ENCODE measurements around the gene BAHCC1.
A peak's percentile ranks its signal among the peaks of the same experiment; 100 is the strongest.

Gene BAHCC1

DNA sequence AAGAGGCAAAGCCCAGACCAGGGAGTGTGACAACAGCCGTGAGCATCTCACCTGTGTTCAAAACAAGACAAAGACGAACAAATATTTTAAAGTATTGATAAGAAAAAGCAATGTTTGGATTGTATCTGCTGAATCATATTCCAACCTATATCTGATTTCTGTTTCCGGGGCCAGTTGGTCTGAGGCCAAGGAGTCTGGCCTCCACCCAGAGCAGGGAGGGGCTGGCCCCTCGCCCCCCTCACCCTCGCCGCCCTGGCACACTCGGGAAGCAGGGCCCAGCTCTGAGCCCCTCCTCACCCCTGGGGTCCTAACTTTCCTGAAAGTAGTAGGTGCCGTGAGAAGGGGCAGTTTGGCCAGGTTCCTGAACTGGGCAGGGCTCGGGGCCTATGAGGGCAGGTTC is 69.3 kb downstream of the BAHCC1 start:
- DNase-seq, result no peak

DNA sequence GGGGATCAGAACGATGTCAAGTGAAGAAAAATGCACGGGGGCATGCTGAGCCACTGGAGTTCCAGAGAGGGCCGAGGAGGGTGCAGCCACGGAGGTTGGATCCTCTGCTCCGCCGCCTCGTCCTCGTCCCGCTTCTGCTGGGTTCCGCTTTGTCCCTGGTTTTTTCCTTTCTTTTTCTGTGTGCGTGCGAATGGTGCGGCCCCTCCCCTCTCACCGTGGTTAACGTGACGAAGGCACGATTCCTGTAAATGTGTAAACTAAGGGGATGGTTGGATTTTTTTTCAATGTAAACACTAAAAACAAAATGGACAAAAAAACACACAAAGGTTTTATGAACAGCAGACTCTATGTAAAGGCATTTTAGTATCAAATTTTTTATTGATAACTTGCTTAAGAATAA is 70.7 kb downstream of the BAHCC1 start:
- DNase-seq, result no peak

DNA sequence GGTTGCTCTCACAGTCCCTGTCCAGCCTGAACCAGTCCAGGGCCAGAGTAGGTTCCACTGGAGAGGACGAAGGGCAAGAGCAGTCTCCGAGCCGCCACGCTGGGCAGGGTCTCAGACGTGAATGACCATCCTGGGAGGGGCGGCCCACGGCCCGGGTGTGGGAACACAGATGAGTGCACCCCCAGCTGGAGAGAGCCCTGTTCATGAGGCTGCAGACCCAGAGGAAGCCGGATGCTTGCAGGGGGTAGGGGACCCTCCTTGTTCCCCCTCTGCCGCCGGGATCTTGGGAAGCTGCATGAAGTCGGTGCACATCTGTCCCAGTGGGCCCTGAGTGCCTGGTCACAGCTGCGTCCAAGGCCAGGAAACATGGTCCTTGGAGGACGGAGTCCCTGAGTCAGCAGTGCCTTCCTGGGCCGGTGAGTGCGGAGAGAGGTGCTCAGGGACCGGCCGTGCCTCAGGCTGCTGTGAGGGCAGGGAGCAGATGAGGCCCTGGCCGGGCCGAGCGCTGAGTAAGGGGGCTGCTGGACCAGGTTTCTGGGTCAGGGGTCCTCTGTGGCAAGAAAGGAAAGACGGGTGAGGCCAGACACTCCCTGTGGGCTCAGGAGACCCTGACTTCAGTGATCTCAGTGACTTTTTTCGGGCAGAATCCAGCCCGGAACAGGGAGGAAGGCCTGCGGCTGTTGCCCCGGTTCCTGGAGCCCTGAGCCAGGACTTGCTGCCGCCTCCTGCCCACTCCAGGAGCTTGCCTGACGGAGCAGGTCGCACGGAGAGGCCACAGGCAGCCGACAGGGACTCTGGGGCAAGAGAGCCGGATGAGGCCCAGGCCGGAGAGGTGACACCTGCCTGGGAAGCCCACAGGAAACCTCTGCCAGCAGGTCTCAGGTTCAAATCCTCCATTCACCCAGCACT is 71.6 kb downstream of the BAHCC1 start:
- no peak for DNase-seq

DNA sequence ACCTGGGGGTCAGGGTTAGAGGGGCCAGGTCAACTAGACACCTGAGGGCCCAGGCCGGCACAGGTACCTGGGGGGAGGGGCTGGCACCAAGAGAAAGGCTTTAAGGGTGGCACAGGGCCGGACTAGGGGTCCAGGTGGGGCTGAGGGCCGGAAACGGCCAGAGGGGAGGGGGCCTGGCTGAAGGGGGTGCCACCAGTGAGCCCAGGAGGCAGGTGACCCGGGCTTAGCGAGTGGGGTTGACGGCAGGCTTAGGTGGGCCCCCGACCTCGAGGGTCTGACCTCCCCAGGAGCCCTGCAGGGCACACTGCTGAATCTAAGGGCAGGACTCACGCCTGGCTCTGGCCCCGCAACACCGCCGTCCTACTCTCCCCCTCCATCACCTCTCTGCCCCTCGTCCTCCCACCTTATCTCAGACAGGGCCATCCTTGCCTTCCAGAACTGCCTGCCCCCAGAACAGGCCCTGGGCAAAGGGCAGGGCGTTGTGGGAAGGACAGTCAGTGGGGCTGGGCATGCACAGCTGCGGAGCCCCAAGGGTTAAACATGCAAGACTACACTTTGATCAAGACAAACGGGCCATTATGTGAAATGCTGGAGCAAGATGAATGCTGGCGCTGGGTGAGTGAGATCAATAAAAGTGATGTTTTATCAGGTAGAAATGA is 73.0 kb downstream of the BAHCC1 start:
- DNase-seq, result no peak

DNA sequence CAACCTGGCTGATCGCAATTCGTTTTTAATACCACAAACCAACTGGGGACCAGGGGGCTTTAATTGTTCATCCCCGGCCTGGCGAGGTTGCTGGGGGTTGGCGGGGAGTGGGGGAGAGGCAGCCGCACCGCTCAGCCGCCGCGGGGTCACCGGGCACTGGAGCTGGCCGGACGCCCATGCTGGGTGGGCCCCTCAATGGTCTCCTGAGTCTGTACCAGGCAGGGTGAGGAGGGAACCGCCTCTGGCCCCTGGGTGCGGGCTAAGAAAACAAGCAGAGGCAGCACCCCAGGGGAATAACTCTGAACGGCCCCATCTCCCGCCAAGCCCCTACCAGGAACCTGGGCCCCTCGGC is 73.5 kb downstream of the BAHCC1 start:
- DNase-seq, result no peak

DNA sequence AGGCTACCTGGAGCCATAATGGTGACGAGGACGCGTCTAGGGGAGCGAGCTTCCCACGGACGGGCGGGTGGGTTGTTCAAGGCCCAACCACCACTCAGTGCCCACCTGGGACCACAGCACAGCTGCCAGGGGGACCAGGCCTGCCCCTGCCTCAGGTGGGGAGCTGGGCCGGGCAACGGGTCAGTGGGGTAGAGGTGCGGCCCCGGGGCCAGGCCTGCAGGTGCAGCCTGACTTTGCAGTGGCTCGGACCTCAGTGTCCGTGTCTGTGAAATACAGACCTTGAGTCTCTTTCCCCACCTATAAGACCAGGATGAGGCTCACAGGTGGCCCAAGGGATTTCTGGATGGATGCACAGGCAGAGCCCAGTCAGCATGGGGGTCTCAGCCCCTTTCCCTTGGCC is 74.0 kb downstream of the BAHCC1 start:
- no peak for DNase-seq

DNA sequence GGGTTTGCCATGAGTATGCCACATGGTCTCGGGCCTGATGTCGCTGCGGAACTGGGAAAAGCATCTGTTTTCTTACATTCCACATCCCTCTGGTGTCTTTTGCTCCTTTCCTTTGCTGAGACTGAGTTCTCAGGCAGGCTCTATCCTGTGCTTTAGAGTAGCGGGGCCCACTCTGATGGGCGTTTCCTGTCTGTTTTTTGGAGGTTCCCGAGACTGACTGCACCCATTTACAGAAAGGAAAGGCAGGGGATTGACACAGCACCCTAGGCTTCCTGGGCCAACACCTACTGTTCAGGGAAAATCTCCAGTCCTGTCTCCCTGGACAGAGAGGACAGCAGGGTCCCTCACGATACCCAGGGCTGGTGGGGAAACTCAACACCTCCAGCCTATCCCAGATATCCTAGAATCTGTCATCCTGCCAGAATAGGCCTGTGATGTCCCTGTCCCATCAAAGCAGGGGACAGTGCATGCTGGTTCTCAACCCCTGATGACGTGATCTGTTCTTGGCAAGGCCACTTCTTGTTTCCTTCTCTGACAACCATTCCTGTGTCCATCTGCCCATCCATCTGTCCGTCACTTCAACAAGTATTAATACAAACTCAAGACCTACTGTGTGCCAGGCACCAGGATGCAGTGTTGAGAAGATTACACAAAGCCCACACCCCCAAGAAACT is 75.2 kb downstream of the BAHCC1 start:
- DNase-seq, result no peak

DNA sequence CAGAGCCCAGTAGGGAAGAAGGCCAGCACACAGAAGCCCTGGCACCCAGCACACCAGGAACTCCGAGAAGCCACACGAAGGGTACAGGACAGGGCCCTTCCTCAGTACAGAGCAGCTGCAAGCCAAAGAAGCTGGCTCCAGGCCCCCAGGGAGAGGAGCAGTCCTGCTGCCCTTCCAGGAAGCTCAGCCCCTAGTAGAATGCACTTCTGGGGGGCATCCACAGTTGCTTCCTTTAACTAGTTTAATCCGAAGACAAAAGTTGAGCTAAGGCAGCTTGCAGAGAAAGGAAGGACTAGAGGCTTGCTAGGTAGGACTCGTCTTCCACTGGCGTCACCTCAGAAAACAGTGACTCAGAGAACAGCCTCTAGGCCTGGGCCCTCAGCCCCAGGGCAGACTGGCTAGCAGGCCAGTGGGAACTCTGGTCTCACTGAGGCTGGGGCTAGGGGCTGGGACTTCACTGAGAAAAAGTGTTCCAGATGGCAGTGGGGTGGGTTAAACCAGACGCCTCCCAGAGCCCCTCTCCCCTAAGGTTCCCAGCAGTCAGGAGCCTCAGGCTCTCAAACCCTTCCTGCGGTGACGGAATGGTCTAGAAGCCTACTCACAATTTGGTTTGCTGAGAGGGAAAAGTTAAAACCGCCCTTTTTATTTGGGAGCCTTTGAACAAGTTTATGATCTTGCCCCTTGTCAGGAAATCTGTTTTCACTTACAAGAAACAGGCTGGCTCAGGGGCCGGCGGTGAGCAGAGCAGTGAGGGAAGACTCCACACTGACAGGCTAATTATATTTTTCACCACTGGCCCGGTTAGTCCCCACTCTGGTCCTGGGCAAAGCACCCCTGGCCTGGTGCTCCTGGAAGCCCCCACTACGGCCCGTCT is 75.9 kb downstream of the BAHCC1 start:
- DNase-seq, result no peak

DNA sequence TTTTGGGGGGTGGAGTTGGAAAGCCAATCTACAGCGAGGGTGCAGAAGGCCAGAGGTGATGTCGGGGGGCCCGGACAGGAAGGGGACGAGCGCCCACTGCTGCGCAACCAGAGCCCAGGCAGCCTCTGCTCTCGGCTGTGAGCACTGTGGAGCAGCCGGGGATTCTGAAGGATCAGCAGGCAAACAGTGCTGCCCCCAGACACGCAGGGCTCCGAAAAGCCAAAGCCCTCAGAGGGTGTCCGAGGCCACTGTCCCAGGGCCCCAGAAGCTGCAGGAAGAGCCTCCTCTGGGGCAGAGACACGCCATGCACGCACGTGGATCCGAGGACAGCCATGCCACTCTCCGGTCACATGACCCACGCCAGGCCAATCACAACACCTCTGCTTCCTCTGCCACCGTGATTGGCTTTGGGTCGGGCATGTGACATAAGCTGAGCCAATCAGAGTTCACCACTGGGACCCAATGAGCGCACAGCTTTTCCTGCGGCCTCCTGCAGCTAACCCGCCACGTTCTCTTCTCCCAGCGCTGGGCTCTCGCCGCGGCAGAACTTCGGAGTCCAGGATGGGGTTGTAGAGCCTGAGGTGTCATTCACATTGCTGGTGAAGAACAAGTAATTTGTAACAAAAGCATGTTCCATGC is 76.7 kb downstream of the BAHCC1 start:
- no peak for DNase-seq

DNA sequence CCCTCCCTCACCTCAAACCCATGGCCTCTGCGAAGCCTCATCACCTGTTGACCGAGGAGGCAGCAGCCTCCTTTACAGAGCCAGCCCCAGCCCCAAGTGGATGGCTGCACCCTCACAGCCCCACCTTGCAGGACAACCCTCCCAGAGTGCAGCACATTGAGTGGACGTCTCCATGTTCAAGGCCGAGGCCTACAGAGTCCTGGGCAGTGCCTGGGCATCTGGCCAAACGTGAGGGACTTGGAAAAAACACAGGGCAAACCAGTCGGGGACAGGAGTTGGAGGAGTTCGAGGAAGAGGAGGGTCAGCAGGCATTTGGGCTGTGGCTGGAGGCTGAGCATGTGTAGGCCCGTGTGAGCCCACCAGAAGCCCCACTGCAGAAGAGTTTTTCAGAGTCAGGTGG is 77.8 kb downstream of the BAHCC1 start:
- no peak for DNase-seq

DNA sequence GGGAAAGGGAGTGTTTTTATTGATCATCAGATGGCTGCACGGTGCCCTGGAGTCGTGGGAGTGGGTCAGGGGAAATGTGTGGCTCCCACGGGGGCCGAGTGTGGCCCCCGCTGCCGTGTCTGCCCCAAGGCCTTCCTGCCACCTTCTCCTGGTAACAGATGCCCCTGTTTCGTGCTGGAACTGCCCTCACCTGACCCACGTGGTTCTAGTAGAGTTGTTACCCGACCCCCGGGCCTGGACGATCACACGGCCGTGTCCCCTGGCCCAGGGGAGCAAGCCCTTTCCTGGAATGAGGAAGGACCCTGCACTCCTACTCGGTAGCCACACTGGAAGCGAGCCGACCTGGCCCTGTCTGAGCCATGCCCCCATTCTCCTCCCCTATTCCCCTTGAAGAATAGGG is 79.7 kb downstream of the BAHCC1 start:
- no peak for DNase-seq

DNA sequence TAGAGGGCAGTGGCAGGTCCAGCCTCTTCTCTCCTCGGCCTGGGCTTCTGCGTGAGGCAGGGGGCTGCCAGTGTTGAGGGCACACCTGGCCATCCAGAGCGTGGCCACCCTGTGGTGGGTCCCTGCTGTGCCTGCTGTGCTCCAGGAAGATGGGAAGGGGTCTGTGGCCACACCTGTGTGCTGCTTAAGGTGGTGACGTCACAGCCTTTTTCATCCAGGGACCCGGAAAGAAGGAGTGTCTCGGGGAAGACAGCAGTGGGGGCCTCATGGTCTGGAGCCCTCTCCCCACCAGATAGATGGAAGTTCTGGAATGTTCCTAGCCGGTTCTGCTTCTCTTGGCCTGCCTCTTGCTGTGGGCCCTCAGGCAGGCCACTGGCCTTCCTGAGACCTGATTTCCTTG is 80.8 kb downstream of the BAHCC1 start:
- DNase-seq, result no peak

DNA sequence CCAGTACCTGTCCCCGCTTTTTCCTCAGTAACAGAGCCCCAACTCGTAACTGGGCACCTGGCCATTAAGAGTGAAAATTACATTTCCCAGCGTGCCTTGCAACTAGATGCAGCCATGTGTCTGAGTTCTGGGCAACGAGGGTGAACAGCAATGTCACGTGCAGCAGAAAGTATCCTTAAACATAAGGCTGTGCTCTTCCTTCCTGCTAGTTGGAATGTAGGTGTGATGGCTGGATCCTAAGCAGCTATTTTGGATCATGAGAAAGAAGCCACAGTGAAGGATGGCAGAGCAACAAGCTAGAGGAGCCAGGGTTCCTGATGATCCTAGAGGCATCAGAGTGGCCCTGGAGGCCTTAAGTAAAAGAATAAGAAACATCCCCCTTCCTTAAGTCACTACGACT is 81.4 kb downstream of the BAHCC1 start:
- no peak for DNase-seq

DNA sequence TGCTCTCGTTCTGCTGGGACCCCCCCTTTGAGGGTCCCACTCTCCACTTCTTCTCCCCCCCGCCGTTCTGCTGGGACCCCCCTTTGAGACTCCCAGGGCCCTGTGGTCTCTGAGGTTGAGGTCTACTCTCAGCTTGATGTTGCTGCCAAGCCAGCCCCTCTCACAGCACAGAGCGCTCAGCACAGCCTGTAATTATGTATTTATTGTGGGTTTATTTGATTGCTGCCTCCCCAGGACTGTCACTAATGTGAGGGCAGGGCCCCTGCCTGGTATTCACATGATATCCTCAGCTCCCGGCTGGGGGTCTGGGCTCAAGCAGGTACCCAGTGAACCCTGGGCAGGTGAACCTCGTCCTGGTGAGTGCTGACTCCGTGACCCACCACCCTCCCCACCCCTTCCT is 81.9 kb downstream of the BAHCC1 start:
- DNase-seq, result no peak

DNA sequence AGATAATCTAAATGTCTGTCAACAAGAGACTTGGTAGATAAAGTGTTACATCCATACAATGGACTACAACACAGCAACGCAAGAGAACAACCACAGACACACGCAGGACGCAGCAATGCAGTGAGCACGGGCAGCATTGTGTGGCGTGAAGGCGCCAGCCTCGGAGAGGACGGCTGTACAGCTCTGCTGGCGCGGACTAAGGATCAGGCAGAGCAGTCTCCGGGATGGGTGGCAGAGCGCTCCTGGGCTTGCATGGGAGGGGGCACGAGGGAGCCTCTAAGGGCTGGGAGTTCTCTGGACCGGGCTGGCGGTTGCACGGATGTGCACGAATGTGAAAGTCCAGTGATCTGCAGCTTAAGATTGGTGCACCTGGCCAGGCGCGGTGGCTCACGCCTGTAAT is 82.9 kb downstream of the BAHCC1 start:
- no peak for DNase-seq

DNA sequence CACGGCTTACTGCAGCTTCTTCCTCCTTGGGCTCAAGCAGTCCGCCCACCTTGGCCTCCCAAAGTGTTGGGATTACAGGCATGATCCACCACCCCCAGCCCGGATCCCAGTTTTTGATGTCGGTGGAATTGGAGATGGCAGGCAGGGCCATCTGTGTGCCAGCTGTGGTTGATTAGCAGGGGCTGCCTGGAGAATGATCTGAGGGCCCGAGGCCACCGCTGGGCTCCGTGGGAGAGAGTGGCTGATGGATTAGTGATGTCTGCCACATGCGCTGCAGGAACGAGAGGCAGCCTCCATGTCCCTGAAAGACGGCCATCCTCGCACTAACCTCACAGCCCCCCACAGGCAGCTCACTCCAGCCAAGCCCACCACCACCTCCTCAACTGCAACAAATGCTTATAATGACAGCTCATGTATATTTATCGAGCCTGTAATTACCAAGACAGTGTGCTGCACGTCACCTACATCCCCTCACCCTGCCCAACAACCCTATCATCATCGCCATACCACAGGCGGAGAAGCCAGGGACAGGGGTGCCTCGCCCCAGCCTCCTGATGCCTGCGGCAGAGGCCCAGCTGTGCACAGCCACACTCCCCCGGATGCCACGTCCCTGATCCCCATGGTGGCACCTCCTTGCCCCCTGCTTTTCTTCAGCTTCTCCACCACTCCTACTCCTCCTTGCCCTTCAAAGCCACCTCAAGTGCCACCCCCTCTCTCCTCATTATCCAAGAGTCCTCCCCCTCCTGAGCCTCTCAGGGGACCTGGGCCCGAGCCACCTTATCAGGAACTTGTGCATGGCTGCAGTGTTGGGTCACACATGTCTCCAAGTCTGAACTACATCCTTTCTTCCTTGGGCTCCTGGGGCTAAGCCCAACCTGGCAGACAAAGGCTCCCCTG is 84.2 kb downstream of the BAHCC1 start:
- no peak for DNase-seq

DNA sequence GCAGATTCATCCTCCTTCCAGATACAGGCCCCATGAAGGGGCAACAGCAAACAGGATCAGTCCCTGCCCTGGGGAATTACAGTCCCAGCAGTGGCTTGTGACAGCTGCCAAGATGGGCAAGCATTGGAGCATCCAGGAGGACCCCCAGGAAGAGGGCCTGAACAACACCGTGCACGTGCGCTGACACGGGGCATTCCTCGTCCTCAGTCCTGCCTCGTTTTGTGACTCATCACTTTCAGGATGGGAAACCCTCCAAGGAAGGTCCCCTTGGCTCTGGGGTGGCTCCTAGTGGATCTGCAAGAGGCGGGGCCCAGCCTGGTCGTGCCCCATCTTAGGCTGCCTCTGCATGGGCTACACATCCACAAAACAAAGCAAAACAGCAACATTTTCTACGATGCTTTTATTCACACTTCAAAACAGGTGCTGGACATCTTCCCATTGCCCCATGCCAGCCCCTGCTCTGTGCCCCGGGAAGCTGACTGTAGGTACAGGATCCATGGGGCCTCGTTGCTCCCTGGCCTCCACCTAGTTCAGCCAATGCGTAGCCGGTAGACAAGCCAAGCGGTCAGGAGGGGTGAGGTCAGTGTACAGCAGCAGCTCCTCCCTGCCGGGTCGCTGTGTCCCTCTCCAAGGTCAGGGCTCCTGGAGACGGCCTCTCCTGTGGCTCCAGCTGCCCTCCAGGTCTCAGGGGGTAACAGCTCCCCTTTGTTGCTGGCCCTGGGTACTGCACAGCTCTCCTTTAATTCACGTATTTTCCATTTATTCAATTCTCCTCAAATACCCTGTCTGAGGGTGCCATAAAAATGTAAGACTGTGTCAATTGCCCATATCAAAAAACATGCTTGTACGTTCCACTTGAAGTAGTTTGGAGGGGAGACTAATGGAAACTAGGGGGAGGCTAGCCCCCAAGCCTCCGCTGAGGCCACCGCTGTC is 85.1 kb downstream of the BAHCC1 start:
- no peak for DNase-seq

DNA sequence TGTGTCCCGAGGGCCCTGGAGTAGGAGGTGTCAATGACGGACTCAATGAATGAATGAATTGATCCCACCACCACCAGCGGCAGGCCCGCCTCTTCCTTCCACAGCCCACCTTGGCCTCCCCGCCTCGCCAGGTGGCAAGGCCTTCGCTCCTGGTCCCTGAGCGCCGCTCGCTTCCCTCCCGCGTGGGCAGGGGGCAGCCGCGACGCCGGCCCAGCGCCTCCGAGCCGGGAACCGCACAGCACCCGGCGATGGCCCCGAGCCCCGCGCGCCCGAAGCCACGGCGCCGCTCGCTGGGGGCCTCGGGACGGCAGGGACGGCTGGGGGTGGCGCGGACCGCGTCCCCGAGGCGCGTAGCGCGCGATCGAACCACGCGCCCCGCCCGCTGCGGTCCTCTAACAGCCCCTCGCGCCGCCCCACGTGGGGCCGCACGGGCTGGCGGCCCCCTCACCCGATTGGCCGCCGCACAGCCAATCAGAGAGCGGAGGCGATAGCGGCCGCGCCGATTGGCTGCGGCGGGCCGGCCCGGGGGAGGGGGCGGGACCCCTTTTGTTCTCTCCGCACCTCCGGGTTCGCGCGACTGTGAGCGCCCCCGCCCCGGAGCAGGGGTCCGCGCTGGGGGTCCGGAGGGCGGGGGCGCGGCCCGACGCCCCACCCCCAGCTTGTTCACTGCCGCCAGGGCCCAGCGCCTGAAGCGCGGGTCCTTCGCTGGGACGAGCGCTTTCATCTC is 86.0 kb downstream of the BAHCC1 start:
- peak; percentile 81 for DNase-seq

DNA sequence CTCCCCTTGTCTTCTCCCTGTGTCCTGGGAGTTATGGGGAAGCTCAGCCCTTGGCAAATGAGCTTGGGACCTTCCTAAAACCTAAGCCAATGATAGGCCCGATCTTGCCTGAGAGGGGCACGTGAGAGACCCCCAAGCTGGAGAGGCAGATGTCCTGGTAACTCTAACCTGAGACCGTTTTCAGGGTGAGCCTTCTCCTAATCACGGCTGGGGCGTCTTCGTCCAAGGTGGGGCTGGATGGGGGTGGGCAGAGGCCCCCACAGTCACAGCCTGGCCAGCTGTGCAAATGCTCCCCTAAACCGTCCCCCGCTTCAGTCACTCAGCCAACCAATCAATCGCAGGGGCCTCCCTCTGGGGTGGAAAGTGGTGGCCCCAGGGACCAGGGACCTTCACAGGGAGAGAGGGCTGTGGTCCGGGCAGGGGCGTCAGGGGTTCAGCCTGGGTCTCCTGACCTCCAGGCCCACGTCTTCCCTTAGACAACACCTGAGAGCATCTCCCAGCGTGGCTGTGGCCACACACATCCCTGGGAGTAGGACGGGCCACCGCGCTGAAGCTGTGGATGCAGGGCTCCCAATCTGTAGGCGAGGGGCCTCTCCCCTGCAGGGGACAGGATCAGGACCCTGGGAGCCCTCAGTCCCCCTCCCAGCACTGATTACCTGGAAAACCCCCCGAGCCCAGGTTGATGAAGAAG is 86.7 kb downstream of the BAHCC1 start:
- no peak for DNase-seq

Data from CD4-positive, alpha-beta T cell treated with Interleukin-6 for 4 hours (primary cell).